Activated CD8-positive, alpha-beta memory T cell treated with anti-CD3 and anti-CD28 coated beads, Interleukin-2, amount 50 U/mL, for 24 hours (primary cell): Measurements from ENCODE around the gene EBLN2.

ENCODE experiments used
- DNase-seq: peaks from one replicate; pipeline ENCODE4 v3.0.0-alpha.2; 2020; ENCODE audit errors: extremely low read depth

Gene EBLN2

DNA sequence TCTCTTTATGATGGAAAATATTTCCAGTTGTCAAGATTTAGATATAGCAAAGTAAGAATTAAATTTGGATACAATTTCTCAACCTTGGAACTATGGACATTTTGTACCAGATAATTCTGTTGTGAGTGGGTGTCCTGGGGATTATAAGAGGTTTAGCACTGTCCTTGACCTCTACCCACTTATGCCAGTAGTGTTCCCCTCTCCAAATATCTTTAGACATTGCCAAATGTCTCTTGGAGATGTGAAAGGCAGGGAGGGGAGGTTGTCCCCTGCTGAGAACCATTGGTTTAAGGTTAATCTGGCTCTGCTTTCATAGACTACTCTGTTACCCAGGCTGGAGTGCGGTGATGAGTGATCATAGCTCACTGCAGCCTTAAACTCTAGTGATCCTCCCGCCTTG is at the start of gene EBLN2:
Gene EBLN2 (plus strand): TSS at position 244 of the 400 bp plus-strand sequence. CDS start 423 bp downstream, outside the sequence.
- DNase-seq = no peak

DNA sequence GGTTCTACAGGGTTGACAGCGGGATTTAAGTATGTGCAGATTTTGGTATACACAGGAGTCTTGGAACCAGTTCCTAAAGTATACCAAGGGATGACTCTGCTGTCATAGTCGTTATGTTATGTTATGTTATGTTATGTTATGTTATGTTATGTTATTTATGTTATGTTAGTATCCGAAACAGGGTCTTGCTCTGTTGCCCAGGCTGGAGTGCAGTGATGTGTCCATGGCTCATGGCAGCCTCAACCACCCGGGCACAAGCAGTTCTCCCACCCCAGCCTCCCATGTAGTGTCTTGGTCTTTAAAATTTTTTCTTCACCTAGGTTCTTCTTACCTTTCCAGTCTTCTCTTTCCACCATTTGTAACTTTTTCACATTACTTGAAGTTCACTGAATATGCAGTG is 43.2 kb upstream of the EBLN2 start:
- no peak for DNase-seq

DNA sequence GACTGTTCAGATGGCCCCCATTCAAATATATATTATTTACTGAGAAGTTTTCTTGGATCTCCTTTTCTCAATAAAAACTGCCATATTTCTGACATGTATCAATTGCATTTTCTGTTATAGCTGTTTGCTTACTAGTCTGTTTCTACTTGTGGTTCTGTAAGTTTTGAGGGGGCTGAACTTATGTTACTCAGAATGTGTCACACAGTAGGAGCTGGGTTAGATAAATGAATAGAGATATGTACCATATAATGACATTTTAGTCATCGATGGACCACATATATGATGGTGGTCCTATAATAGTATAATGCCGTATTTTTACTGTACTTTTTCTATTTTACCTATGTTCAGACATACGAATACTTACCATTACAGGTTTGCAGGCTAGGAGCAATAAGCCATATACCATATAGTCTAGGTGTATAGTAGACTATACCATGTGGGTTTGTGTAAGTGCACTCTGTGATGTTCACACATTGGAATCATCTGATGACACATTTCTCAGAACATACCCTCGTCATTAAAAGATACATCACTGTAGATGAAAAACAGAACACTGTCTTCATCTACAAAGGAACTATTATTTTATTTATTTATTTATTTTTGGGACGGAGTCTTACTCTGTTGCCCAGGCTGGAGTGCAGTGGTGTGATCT is 42.5 kb upstream of the EBLN2 start:
- no peak for DNase-seq

DNA sequence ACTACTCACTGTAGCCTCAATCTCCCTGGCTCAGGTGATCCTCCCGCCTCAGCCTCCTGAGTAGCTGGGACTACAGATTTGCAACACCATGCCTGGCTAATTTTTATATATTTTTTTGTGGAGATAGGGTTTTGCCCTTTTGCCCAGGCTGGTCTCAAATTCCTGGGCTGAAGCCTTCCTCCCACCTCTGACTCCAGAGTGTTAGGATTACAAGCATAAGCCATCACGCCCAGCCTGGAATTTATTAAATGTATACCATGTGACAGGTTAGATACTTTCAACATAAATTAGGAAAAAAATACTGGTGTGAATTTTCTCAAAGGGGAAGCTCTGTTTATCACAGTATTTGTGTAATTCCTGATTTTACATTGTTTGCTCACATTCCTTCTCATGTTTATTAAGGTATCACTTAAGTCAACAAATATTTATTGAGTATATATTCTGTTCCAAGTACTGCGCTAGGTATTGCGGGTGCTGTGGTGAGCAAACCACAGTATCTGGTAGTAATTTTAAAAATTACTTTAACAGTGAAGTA is 40.1 kb upstream of the EBLN2 start:
- DNase-seq = no peak

DNA sequence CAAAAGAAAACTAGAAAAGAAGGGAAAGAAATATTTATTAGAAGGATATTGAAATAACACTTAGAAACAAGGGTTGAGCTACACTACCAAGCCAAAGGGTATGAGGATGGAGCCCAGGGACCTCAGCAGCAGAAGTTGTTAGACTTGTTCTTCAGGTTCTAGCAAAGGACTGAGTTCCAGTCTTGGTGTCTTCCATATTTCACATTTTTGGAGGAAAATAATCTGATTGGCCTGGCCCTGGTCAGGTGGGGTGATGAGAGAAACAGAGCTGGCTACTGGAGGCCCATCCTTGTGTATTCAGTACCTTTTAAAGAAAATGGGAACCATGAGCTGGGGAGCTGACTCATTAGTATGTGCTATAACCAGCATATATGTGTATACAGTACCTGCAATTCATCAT is 36.6 kb upstream of the EBLN2 start:
- DNase-seq = no peak

DNA sequence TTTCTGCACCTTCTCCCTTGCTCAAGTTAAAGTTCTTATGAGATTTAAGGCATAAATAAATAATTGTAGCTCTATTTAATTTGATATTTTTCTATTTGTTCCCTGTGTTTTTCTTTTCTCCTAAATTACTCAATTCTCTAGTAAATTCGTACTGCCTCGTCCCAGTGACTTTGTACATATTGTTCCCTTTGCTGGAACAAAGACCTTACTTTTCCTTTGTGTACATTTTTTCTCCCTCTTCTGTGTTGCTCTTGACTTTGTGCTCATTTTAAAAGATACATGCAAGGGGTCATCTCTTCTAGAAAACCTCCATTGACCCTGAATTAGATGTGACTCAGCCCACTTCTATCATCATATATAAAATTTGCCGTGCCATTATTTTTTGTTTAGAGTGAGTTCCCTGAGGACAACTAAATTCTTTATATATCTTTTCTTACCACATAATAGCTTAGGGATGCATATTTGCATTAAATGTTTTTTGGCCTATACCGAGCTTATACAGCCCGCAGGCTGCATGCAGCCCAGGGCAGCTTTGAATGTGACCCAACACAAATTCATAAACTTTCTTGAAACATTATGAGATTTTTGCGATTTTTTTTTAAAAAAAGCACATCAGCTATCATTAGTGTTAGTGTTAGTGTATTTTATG is 35.2 kb upstream of the EBLN2 start:
- DNase-seq = no peak

DNA sequence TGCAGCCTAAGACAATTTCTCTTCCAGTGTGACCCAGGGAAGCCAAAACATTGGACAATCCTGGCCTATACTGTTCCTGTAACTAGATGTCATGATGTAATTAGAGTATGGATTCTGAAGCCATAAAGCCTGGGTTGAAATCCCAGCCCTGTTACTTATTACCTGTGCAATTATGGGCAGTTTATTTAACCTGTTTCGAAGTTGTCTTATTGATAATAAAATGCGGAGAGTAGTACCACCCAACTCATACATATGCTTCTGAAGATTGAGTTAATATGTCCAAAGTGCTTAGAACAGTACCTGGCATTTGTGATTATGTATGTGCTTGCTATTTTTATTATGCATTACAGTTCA is 34.7 kb upstream of the EBLN2 start:
- no peak for DNase-seq

DNA sequence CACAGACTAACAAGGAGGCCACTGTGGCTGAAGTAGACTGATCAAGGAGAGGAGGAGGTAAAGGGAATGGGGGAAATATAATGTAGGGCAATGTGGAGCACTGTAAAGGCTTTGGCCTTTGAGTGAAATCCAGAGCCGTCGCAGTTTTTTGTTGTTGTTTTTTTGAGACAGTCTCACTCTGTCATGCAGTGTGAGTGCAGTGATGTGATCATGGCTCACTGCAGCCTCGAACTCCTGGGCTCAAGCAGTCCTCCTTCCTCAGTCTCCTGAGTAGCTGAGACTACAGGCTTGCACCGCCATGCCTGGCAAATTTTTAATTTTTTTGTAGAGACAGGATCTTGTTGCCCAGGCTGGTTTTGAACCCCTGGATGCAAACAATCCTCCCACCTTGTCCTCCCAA is 32.7 kb upstream of the EBLN2 start:
- DNase-seq = no peak

DNA sequence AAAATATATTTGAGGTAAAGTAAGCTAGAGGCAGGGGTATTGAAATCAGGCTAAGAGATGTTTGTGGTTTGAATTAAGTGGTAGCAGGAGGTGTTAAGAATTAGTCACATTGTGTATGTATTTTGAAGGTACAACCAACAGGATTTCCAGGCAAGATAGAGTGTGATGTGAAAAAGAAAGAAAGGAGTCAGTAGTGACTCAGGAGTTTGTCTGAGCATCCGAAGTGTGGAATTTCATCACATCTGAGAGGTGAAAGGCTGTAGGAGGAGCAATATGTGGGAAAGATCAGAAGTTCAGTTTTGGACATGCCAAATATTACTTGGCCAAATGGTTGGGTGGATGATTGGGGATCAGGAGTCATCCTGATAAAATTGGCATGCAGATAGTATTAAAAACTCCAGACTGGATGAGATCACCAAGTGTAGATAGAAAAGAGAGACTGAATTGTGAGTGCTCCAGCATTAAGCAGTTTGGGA is 32.1 kb upstream of the EBLN2 start:
- no peak for DNase-seq

DNA sequence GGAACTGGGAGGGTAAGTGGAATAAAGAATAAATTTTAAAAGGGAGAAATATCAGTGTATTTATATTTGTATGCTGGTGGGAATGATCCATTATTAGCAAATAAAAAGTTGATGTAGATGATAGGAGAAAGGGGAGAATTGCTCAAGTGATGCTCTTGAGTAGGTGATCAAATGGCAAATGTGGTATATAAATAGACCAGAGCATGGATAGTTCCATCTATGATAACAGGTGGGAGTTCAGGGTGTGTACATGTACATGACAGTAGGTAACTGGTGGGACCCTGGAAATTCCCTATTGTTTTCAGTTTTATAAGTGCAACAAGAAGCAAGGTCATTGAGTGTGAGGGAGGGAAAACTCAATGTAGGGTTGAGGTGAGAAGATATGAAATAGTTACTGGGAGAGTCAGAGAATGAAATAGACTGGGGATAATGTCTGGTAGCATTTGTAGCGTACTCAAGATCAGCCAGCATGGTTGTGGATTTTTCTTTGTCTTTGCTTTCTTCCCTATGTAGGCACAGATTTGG is 31.3 kb upstream of the EBLN2 start:
- no peak for DNase-seq

DNA sequence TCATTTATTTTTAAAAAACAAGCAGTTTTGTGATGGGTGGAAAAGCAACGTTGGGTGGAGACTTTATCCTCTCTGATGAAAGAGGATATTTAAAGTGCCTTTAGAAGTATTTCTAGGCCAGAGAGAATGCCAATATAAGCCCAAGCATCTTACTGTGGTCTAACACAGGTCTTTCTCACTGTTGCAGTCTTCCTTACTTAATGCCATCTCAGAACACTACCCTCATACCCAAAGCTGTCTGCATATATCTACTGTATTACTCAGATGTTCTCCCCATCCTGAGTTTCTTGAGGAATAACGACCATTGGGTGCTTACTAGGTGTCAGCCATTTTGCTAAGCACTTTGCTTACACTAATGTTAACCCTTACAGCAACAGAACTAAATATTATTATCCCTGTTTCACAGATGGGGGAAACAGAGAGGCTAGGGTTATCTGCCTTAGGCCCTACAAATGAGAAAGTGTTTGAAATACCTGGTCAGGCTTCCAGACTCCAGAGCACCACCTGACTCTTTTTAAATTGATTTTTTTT is 29.8 kb upstream of the EBLN2 start:
- DNase-seq = no peak

DNA sequence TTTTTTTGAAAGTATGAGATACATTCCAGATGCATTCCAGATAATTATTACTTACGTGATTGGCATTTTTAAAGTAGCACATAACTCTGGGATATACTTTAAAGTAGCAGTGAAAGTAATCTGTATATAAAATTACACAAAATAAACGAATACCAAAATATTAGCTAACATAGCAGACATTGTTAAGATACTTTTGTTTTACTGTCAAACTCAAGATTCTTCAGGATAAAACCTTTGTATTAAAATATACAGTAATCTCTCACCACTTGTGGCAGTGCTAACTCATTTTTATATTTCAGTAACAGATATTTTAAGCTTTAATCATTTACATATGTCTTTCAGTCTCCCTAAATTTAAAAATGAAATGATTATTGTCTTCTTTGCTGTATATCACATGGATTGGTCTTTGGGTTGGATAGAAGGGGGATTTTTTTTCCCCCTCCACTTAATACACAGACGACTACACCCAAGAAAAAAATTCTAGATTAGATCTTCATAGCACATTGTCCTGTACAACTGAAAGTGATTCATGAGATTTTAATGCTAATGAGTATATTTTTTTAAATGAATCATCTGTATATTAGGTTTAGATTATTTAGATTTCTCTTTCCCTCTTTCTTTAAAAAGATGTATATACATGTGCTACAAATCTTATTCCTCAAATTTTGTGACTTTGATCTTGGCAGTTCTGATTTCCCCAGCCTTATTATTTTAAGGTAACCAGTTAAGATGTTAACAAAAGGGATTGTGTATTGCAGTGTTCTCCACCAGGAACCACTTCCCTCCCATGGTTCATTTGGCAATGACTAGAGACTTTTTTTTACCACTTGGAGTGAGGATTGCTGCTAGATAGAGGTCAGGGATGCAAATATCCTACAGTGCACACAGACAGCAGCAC is 24.5 kb upstream of the EBLN2 start:
- no peak for DNase-seq

DNA sequence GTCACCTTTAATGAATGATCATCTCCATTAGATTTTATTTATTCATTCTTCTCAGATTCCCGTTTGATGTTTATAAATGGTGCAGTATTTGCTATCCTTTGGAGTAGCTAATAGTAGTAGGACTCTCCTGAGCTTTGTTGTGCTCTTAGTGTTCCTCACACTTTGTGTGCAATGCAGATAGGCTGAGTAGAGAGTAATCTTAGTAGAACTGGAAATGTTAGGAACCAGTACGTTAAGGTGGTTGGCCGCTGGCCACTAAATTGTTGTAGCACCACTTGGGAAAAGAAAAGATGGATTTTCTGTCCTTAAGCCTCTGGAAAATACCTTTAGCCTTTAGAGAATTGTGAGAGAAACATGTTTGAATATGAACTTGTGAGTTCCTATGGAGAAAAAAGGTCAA is 19.9 kb upstream of the EBLN2 start:
- DNase-seq = no peak

DNA sequence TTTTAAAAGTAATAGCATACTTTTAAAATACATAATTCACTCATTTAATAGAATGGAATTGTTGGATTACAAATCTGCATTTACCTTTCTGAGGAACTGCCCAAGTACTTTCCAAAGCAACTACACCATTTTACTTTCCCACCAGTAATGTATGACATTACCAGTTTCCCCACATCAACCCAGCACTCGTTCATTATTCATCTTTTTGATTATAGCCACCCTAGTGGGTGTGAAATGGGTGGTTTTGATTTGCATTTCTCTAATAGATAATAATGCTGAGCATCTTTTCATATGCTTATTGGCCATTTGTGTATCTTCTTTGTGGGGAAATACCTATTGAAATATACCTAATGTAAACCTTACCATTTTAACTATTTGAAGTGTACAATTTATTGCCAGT is 18.0 kb upstream of the EBLN2 start:
- DNase-seq = no peak

DNA sequence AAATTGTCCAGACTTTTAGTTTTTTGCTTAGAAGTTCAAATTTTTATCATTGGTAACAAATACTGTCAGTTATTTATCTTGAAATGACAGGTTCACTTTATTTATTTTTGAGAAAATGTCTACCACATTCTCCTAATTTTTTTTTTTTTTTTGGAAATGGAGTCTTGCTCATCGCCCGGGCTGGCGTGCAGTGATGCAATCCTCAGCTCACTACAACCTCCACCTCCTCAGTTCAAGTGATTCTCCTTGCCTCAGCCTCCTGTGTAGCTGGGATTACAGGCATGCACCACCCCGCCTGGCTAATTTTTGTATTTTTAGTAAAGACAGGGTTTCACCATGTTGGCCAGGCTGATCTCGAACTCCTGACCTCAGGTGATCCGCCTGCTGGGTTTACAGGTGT is 16.1 kb upstream of the EBLN2 start:
- DNase-seq = no peak

DNA sequence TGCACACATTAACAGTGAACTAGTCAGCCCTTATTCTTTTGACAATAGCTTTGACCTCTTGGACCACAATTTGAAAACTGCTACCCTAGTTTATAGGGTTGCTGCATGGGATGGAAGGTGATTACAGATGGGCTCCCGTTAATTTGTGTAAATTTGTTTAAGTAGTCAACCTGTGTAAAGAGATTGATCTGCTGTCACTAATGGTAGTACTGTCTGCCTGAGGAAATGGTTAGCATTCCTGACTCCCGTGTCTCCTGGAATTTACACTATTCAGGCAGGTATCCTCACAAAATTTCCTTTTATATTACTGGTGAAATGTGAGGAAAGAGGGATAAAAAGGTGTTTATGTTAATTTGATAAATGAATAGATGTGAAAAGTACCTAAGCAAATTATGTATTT is 15.3 kb upstream of the EBLN2 start:
- no peak for DNase-seq

DNA sequence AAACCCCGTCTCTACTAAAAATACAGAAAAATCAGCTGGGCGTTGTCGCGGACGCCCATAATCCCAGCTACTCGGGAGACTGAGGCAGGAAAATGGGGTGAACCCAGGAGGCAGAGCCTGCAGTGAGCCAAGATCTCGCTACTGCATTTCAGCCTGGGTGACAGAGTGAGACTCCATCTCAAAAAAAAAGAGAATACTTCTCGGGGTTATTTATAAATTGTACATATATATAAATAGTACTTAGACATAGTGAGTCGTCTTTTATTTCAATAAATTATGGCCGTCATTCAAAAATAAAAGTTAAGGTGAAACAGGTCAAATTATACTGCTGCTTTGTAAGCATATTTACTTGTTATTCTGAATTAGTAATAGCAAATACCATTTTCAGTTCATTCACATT is 12.1 kb upstream of the EBLN2 start:
- no peak for DNase-seq

DNA sequence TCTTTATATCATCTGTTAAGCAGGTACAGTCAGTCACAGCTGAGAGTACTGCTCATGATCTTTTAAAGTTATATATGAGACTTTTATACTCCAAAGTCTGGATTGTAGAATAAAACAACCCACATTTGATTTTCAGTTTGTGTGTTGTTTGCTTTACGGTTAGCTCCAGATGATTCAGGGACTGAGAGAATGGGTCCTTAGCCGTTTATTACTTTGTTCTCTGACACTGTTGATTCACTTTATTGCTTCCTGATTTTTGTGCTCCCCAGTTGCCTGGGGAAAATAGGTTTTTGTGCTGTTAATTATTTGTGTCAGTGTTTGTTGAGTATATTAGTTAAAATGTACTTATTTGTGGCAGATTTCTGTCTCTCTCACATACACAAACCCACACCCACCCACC is 8.6 kb upstream of the EBLN2 start:
- DNase-seq = no peak

DNA sequence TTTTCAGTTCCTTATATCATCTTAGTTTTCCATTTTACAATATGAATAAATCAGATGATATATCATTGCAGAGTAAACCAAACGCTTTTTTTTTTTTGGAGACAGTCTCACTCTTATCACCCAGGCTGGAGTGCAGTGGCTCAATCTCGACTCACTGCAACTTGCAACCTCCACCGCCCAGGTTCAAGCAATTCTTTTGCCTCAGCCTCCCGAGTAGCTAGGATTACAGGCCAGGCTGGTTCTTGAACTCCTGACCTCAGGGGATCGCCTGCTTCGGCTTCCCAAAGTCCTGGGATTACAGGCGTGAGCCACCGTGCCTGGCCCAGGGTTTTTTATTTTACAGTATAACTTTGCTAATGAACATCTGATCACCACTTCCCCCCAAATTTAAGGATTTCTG is 5.9 kb upstream of the EBLN2 start:
- DNase-seq = no peak

DNA sequence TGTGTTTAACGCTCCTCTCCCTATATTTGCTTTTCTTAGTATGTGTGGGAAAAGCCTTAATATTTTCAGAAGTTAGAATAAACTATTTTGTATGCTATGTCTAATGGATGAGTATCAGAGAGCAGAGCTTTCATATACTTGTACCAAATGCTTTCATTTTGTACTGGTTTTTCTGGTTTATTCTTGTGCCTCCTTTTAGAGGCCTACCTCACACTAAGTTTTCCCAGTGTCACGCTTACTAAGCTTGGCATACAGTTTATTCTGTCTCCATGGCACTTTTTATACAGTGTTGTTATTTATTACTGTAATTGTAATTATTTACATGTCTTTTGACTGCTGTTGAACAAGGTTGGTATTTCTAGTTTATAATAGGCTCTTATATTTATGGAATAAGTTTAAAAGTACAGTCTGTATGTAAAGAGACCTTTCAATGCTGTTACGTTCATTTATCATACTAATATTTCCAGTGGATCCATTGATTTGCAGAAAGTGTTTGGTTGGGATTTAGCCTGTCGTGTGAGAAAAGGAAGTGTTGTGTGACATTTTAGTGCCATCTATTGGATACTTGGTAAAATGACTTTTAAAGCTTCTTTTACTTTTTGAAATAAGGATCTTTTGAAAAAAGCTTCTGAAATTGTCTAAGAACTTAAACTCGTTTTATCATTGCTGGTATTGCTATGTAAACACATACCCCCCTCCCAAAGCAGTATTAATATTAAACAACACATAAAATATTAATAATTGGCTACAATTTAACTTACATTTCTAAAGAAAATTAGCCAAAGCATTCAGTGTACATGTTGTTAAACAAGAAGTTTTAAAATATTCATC is 5.2 kb upstream of the EBLN2 start:
- DNase-seq = no peak

DNA sequence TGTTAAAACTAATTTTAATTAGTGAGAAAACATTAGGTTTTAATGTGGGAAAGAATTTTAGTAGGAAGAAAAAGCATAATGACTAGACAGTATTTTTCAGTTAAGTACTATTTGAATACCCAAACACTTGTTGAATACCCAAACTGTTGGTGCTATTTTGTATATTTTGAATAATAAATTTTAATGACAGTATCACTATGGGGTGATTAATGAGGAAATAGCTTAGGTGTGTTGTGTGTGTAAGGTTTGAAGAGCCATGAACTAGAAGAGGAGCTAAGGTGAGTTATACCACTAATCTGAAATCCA is 4.7 kb upstream of the EBLN2 start:
- DNase-seq = no peak
